Panc1 (cell line): ENCODE measurements around the gene ALDH16A1. TPM values are rescaled to one million over a fixed set of nuclear protein-coding genes. Genes with fewer than 3 reads are reported as not detected.
"Not testable (repeated sequence)": the region's sequence is repeated elsewhere in the genome, so short reads cannot be mapped to it uniquely, and the experiment has no call there.

ENCODE experiments used
- ATAC-seq: fragments of 200-7000 bp; cut with Tn5 transposase; 2 replicates; pipeline ENCODE4 v1.9.1; 2020; ENCODE audit warnings: mild to moderate bottlenecking, moderate library complexity
- BruUV-seq: library from RNA; stranded (reverse); fragments of 400-500 nt; replicated peaks from 2 replicates; lab custom pipeline; 2021; lab: Mats Ljungman, UMichigan
- CTCF ChIA-PET: fragments of 300-600 bp; sonication (Branson Sonifier 250); formaldehyde crosslinking; loops from one replicate; lab custom pipeline; 2022; ENCODE audit warnings: antibody characterized with exemption; lab: Charles Lee
- POLR2A ChIA-PET: fragments of 300-600 bp; sonication (Branson Sonifier 250); formaldehyde crosslinking; loops from one replicate; lab custom pipeline; 2022; ENCODE audit warnings: antibody characterized with exemption; lab: Charles Lee
- DNase-seq: peaks from one replicate; pipeline ENCODE4 v3.0.0-alpha.2; 2010; ENCODE audit warnings: low read depth, low spot score
- H3K27ac ChIP-seq: 2 replicates; pipeline ENCODE4 v1.5.1; 2011; ENCODE audit warnings: mild to moderate bottlenecking, low read length, inconsistent platforms
- H3K27me3 ChIP-seq: fragments of 200-500 bp; sonication (Bioruptor generic); 2 replicates; pipeline ENCODE4 v1.6.0; 2014; ENCODE audit warnings: low read length, inconsistent platforms; ENCODE audit not compliant: control insufficient read depth, insufficient read depth
- H3K36me3 ChIP-seq: fragments of 200-500 bp; sonication (Bioruptor generic); 2 replicates; pipeline ENCODE4 v1.5.1; 2014; ENCODE audit warnings: inconsistent platforms, mild to moderate bottlenecking, low read length, moderate library complexity; ENCODE audit not compliant: control insufficient read depth, insufficient read depth
- H3K4me1 ChIP-seq: 2 replicates; pipeline ENCODE4 v1.5.1; 2011; ENCODE audit warnings: inconsistent platforms, mild to moderate bottlenecking, low read length, moderate library complexity; ENCODE audit not compliant: control insufficient read depth, insufficient read depth
- H3K4me3 ChIP-seq, 2 experiments: 2 replicates each; pipeline ENCODE4 v1.5.1; 2011 to 2012; ENCODE audit warnings: low read depth in 2 of 2, low read length in 2 of 2, mild to moderate bottlenecking in 2 of 2, inconsistent platforms in 1 of 2, moderate library complexity in 1 of 2
- H3K9me3 ChIP-seq: fragments of 200-500 bp; sonication (Bioruptor generic); 2 replicates; pipeline ENCODE4 v1.5.1; 2014; ENCODE audit warnings: low read depth, mild to moderate bottlenecking, inconsistent platforms, low read length, moderate library complexity; ENCODE audit not compliant: control insufficient read depth, insufficient read depth
- CTCF ChIP-seq: fragments of 450-650 bp; IDR thresholded peaks from 2 replicates; pipeline ENCODE4 v1.5.1; 2017; ENCODE audit warnings: mild to moderate bottlenecking
- POLR2AphosphoS5 ChIP-seq: IDR thresholded peaks from 2 replicates; pipeline ENCODE4 v1.6.1; 2012; ENCODE audit warnings: mild to moderate bottlenecking, low read depth, low read length, moderate library complexity
- REST ChIP-seq, 2 experiments: IDR thresholded peaks; 2 replicates each; pipeline ENCODE4 v1.6.1; 2011 to 2012; ENCODE audit warnings: low read depth in 2 of 2, control low read depth in 1 of 2, low read length in 1 of 2, mild to moderate bottlenecking in 1 of 2, moderate library complexity in 1 of 2; ENCODE audit not compliant: insufficient read depth in 1 of 2
- SIN3A ChIP-seq: IDR thresholded peaks from 2 replicates; pipeline ENCODE4 v1.6.1; 2012; ENCODE audit warnings: low read depth, mild to moderate bottlenecking, low read length, moderate library complexity, borderline replicate concordance; ENCODE audit not compliant: insufficient read depth
- TCF7L2 ChIP-seq: IDR thresholded peaks from 2 replicates; pipeline ENCODE4 v1.6.1; 2011; ENCODE audit warnings: mild to moderate bottlenecking, low read depth, low read length, inconsistent platforms
- in situ Hi-C: cut with HindIII; loops from 2 replicates; pipeline ENCODE4 v1.10.0; 2016; ENCODE audit warnings: low sequenced_read_pairs, low pct_unique_long_range_greater_than_20kb
- intact Hi-C: fragments of 100-400 bp; cut with micrococcal nuclease; formaldehyde crosslinking; loops from one replicate; pipeline ENCODE4 v1.10.0; 2022; ENCODE audit not compliant: unreplicated experiment
- total RNA-seq: library from RNA; stranded (reverse); gene quantifications from one replicate; pipeline ENCODE4 v1.2.1, GENCODE V29; 2021; ENCODE audit not compliant: unreplicated experiment

ALDH16A1 gene
- total RNA-seq, 1 experiment from 2014 or later, result 19.6 TPM

GRCh38 chr19:49459388-49459787 lies 6.4 kb downstream of the ALDH16A1 start:
- TF ChIP-seq SIN3A (no peak), REST (IDR thresholded peaks at IDR 0.05; ENCODE audit: insufficient read depth in 1 of 2, low read depth in 2 of 2, low read length in 1 of 2) (no peak), CTCF (no peak), POLR2AphosphoS5 (no peak), TCF7L2 (no peak)
- ChIA-PET CTCF (no interaction called here), POLR2A (no interaction called here)
- H3K36me3 ChIP-seq, result no peaks in the 10 kb centered on the region
- DNase-seq (no peak), ATAC-seq (no peak)
- BruUV-seq, result no TSS peak
- no peaks in the 10 kb centered on the region for H3K9me3 ChIP-seq
- H3K27ac ChIP-seq, result no peak overlapping the region
- H3K27me3 ChIP-seq, result no peaks in the 10 kb centered on the region
- intact Hi-C loops (no loop called here), in situ Hi-C loops (no loop called here)
- H3K4me3 ChIP-seq, result no peak overlapping the region
- no peaks in the 10 kb centered on the region; the same call in 1 of the 2 replicates for H3K4me1 ChIP-seq

GRCh38 chr19:49461130-49461529 lies 8.1 kb downstream of the ALDH16A1 start:
- POLR2A ChIA-PET, CTCF ChIA-PET, ATAC-seq, DNase-seq, H3K4me3 ChIP-seq, H3K27me3 ChIP-seq, H3K36me3 ChIP-seq, H3K9me3 ChIP-seq, intact Hi-C loops, H3K27ac ChIP-seq, BruUV-seq, H3K4me1 ChIP-seq, in situ Hi-C loops: not testable (repeated sequence)

- TF ChIP-seq TCF7L2 (no peak), REST (IDR thresholded peaks at IDR 0.05; ENCODE audit: insufficient read depth in 1 of 2, low read depth in 2 of 2, low read length in 1 of 2) (no peak), SIN3A (no peak), POLR2AphosphoS5 (no peak), CTCF (no peak)
- no peaks in the 10 kb centered on the region for H3K9me3 ChIP-seq
- POLR2A ChIA-PET, result no interaction called here
- H3K36me3 ChIP-seq, result no peaks in the 10 kb centered on the region
- DNase-seq, result no peak
- intact Hi-C loops (no loop called here), in situ Hi-C loops (no loop called here)
- no peak overlapping the region for H3K4me3 ChIP-seq
- H3K27ac ChIP-seq, result no peak overlapping the region
- ATAC-seq, result no peak
- no peaks in the 10 kb centered on the region for H3K27me3 ChIP-seq
- BruUV-seq, result no TSS peak
- CTCF ChIA-PET, result no interaction called here
- H3K4me1 ChIP-seq, result no peaks in the 10 kb centered on the region
Measured at GRCh38 chr19:49461656-49462055, 8.6 kb downstream of the ALDH16A1 start.
